Bronchial smooth muscle cell (primary cell): ENCODE measurements around the gene PLPPR3. TPM values are rescaled to one million over a fixed set of nuclear protein-coding genes. Genes with fewer than 3 reads are reported as not detected.

Experiments used
- total RNA-seq: library from RNA; depleted of rRNA; stranded (reverse); fragments of >200 nt; gene quantifications from 2 replicates; pipeline ENCODE4 v1.2.1, GENCODE V29; 2014

The PLPPR3 gene
- total RNA-seq = 0.47 and 0.77 TPM in 2 replicates

GRCh38 chr19:821825-822503 is at the start of gene PLPPR3:
Gene PLPPR3, minus strand, starts transcription at chr19:821955. Its CDS starts 396 bp downstream, at chr19:821559.

GRCh38 chr19:858868-859843 is 37.4 kb upstream of the PLPPR3 start, which contains the start of gene CFD:
Gene CFD, plus strand, starts transcription at chr19:859664. Its CDS starts 26 bp downstream, at chr19:859690.

GRCh38 chr19:852136-853013 is 30.6 kb upstream of the PLPPR3 start, which contains the start of gene ELANE:
Gene ELANE, plus strand, starts transcription at chr19:852303. Its CDS starts 26 bp downstream, at chr19:852329.

GRCh38 chr19:840519-841206 is 18.9 kb upstream of the PLPPR3 start, which contains the start of gene PRTN3:
Gene PRTN3, plus strand, starts transcription at chr19:840999. Its CDS starts 10 bp downstream, at chr19:841009.

GRCh38 chr19:827710-828321 is 6.1 kb upstream of the PLPPR3 start, which contains the start of gene AZU1:
Gene AZU1, plus strand, starts transcription at chr19:827837. Its CDS starts 10 bp downstream, at chr19:827847.

GRCh38 chr19:796692-797527 is 24.8 kb downstream of the PLPPR3 start, which contains the start of gene PTBP1:
Gene PTBP1, plus strand, starts transcription at chr19:797452. Its CDS starts 46 bp downstream, at chr19:797498.

Other genes starting within 250 kb of the PLPPR3 start
- 256 and 287 TPM in 2 replicates for gene BSG, start 249.4 kb downstream of the PLPPR3 start, total RNA-seq
- 1.5 and 1.6 TPM in 2 replicates for gene HCN2, start 232.1 kb downstream of the PLPPR3 start, total RNA-seq
- 14.7 and 17.2 TPM in 2 replicates for gene POLRMT, start 188.4 kb downstream of the PLPPR3 start, total RNA-seq
- 0.16 TPM in 1 of 2 replicates, not detected in the other for gene FGF22, start 182.1 kb downstream of the PLPPR3 start, total RNA-seq
- gene RNF126, start 158.7 kb downstream of the PLPPR3 start, total RNA-seq = 10.1 and 11.6 TPM in 2 replicates
- 24.1 and 37.4 TPM in 2 replicates for gene FSTL3, start 145.6 kb downstream of the PLPPR3 start, total RNA-seq
- not detected in 2 replicates for gene PRSS57, start 126.5 kb downstream of the PLPPR3 start, total RNA-seq
- gene PALM, start 113.0 kb downstream of the PLPPR3 start, total RNA-seq = 12.5 and 68.7 TPM in 2 replicates
- gene MISP, start 70.8 kb downstream of the PLPPR3 start, total RNA-seq = 0.32 and 0.43 TPM in 2 replicates
- gene PTBP1, start 24.5 kb downstream of the PLPPR3 start, total RNA-seq = 58.3 and 65.3 TPM in 2 replicates
- gene AZU1, start 5.9 kb upstream of the PLPPR3 start, total RNA-seq = 0.16 TPM in 1 of 2 replicates, not detected in the other
- gene PRTN3, start 19.0 kb upstream of the PLPPR3 start, total RNA-seq = not detected in 2 replicates
- 0.16 and 0.69 TPM in 2 replicates for gene ELANE, start 30.3 kb upstream of the PLPPR3 start, total RNA-seq
- gene CFD, start 37.7 kb upstream of the PLPPR3 start, total RNA-seq = 56.0 and 362 TPM in 2 replicates
- 26.5 and 35.5 TPM in 2 replicates for gene MED16, start 71.2 kb upstream of the PLPPR3 start, total RNA-seq
- not detected in 2 replicates for gene RNU6-9, start 71.5 kb upstream of the PLPPR3 start, total RNA-seq
- gene R3HDM4, start 91.3 kb upstream of the PLPPR3 start, total RNA-seq = 12.3 and 14.0 TPM in 2 replicates
- gene KISS1R, start 95.4 kb upstream of the PLPPR3 start, total RNA-seq = 0.09 TPM in 1 of 2 replicates, not detected in the other
- 12.6 and 17.0 TPM in 2 replicates for gene ARID3A, start 104.1 kb upstream of the PLPPR3 start, total RNA-seq
- gene WDR18, start 162.4 kb upstream of the PLPPR3 start, total RNA-seq = 45.9 and 49.6 TPM in 2 replicates
- gene GRIN3B, start 178.5 kb upstream of the PLPPR3 start, total RNA-seq = 0.32 and 0.60 TPM in 2 replicates
- 41.6 TPM in 2 replicates for gene TMEM259, start 199.2 kb upstream of the PLPPR3 start, total RNA-seq
- not detected in 2 replicates for gene RNU6-2, start 199.6 kb upstream of the PLPPR3 start, total RNA-seq
- 141 and 152 TPM in 2 replicates for gene CNN2, start 204.7 kb upstream of the PLPPR3 start, total RNA-seq
- gene ABCA7, start 218.2 kb upstream of the PLPPR3 start, total RNA-seq = 2.6 and 6.6 TPM in 2 replicates
- 0.79 and 0.94 TPM in 2 replicates for gene ARHGAP45, start 245.2 kb upstream of the PLPPR3 start, total RNA-seq